Psoas muscle (tissue), 8 donors: ENCODE data around the gene MRPL38. TPM values are rescaled to one million over a fixed set of nuclear protein-coding genes. Genes with fewer than 3 reads are reported as not detected.

Experiments
- ATAC-seq, 4 donors: fragments of 200-7000 bp; cut with Tn5 transposase; one replicate each; pipeline ENCODE4 v1.9.1; 2020; ENCODE audit warnings: moderate library complexity in 3 of 4, mild to moderate bottlenecking in 2 of 4
- DNase-seq, 2 donors: peaks; one replicate each; pipeline ENCODE4 v3.0.0-alpha.2; 2020
- H3K27ac ChIP-seq: fragments of 200-600 bp; one replicate; pipeline ENCODE4 v1.8.0; 2022
- H3K27me3 ChIP-seq, 3 donors: fragments of 200-600 bp in 1 of 3; one replicate each; pipeline versions ENCODE4 v1.6.1 to v1.8.0; 2013 to 2022; ENCODE audit warnings: low read length in 2 of 3, mild to moderate bottlenecking in 2 of 3, moderate library complexity in 1 of 3; ENCODE audit not compliant: insufficient read depth in 3 of 3
- H3K36me3 ChIP-seq, 2 donors: fragments of 200-600 bp in 1 of 2; one replicate each; pipeline versions ENCODE4 v1.6.1 to v1.8.0; 2013 to 2022; ENCODE audit warnings: low read depth in 1 of 2, mild to moderate bottlenecking in 1 of 2, moderate library complexity in 1 of 2; ENCODE audit not compliant: insufficient read depth in 1 of 2
- H3K4me1 ChIP-seq: fragments of 200-600 bp; one replicate; pipeline ENCODE4 v1.8.0; 2022
- H3K4me3 ChIP-seq: fragments of 200-600 bp; one replicate; pipeline ENCODE4 v1.8.0; 2022; ENCODE audit warnings: mild to moderate bottlenecking
- H3K9me3 ChIP-seq: fragments of 200-600 bp; one replicate; pipeline ENCODE4 v1.8.0; 2022
- CTCF ChIP-seq: fragments of 200-600 bp; IDR thresholded peaks from one replicate; pipeline ENCODE4 v1.8.0; 2022; ENCODE audit warnings: antibody characterized with exemption
- WGBS, 3 donors: extraction: QIAGEN DNeasy Blood & Tissue Kit; methylation state at CpG; one replicate each; pipeline versions ENCODE4 v1.1.6 to v1.1.7; 2013; 5-methylcytosine and 5-hydroxymethylcytosine counted together
- intact Hi-C, 2 donors: fragments of 100-400 bp; cut with DNase I; formaldehyde crosslinking; loops; one replicate each; pipeline versions ENCODE4 v1.11.0 to v1.14.2; 2022
- polyA plus RNA-seq, 3 donors: library from polyadenylated mRNA; stranded (reverse); fragments of 200-250 nt; gene quantifications; one replicate each; pipeline ENCODE4 v1.2.3, GENCODE V29; 2013
- total RNA-seq, 4 donors: library from RNA; stranded (reverse); fragmentation: NEBNext Ultra II Directional in 2 of 4; extraction: Animal tissue kit (Norgen Biotek cat#: 25700) in 2 of 4; gene quantifications; one replicate each; pipeline versions ENCODE4 v1.2.1 to v1.2.4, GENCODE V29; 2021 to 2023
- donor health status: healthy with polysubstance abuse.
- donor health status: DM: no; HTN: no; CAD: no; lungs with moderate emphysema.
- donor health status: Bipolar disorder and iron deficiency.
- donor health status: healthy.
- donor health status: DM: yes; HTN: yes; CAD: no.
- donor health status: DM: no; HTN: no; CAD: no.
- donor health status: DM: no; HTN: no; CAD: no.
- donor health status: DM: yes; HTN: yes; CAD: no.

Gene MRPL38
- total and polyA plus RNA-seq, 7 donors = 104 to 168 (median 115) TPM

GRCh38 chr17:75908201-75908600 is 3.5 kb upstream of the MRPL38 start:
- Histone ChIP-seq H3K9me3 (no peaks in the 10 kb centered on the region), H3K36me3 (peaks cover 0 to 12% of the 10 kb centered on the region in 2 donors), H3K4me1 (peaks cover 10% of the 10 kb centered on the region), H3K27ac (no peak overlapping the region), H3K27me3 (no peaks in the 10 kb centered on the region), H3K4me3 (no peak overlapping the region)
- 45 to 55% (median 46%) methylated on average over 6 of the region's 6 CpGs for WGBS, 3 donors
- ATAC-seq (no peak), DNase-seq (no peak)
- intact Hi-C loops = no loop called here
- no peak for TF ChIP-seq CTCF

GRCh38 chr17:75906143-75906884 is 1.6 kb upstream of the MRPL38 start:
- intact Hi-C loops = no loop called here
- DNase-seq = no peak
- no peak overlapping the region for H3K27ac ChIP-seq
- H3K4me1 ChIP-seq = peaks cover 13% of the 10 kb centered on the region
- H3K9me3 ChIP-seq = no peaks in the 10 kb centered on the region
- ATAC-seq = no peak
- H3K27me3 ChIP-seq = no peaks in the 10 kb centered on the region
- peaks cover 5 to 25% of the 10 kb centered on the region in 2 donors for H3K36me3 ChIP-seq
- TF ChIP-seq CTCF = no peak
- WGBS, 3 donors = 81 to 90% (median 84%) methylated on average over 10 of the region's 10 CpGs
- no peak overlapping the region for H3K4me3 ChIP-seq

- peaks cover 5 to 61% of the 10 kb centered on the region in 2 donors for H3K36me3 ChIP-seq
- DNase-seq (no peak), ATAC-seq (no peak)
- intact Hi-C loops = no loop called here
- no peak overlapping the region for H3K27ac ChIP-seq
- peaks cover 13% of the 10 kb centered on the region for H3K4me1 ChIP-seq
- no peak overlapping the region for H3K4me3 ChIP-seq
- H3K27me3 ChIP-seq = no peaks in the 10 kb centered on the region
- no peak for TF ChIP-seq CTCF
- H3K9me3 ChIP-seq = no peaks in the 10 kb centered on the region
- WGBS, 3 donors = 90 to 95% (median 90%) methylated on average over 6 of the region's 6 CpGs
Measured at GRCh38 chr17:75902406-75902805, 2.3 kb downstream of the MRPL38 start.

GRCh38 chr17:75901727-75902126 is 3.0 kb downstream of the MRPL38 start:
- peaks cover 5 to 61% of the 10 kb centered on the region in 2 donors for H3K36me3 ChIP-seq
- WGBS, 3 donors = 87 to 91% (median 87%) methylated on average over 18 of the region's 18 CpGs

More at GRCh38 chr17:75901727-75902126, 3.0 kb downstream of the MRPL38 start:
- no peaks in the 10 kb centered on the region for H3K9me3 ChIP-seq
- no peak overlapping the region for H3K27ac ChIP-seq
- DNase-seq = no peak
- intact Hi-C loops = no loop called here
- H3K4me1 ChIP-seq = peaks cover 13% of the 10 kb centered on the region
- TF ChIP-seq CTCF = no peak
- no peak for ATAC-seq
- H3K27me3 ChIP-seq = no peaks in the 10 kb centered on the region
- H3K4me3 ChIP-seq = no peak overlapping the region
